Choroid plexus epithelial cell (primary cell): ENCODE results near the gene HOXD11.

Experiments used
- DNase-seq: peaks from one replicate; pipeline ENCODE4 v3.0.0-alpha.2; 2010; ENCODE audit warnings: low read depth
- H3K4me3 ChIP-seq: 2 replicates; pipeline ENCODE4 v1.5.1; 2011; ENCODE audit warnings: low read depth, mild to moderate bottlenecking, control low read depth, low read length, moderate library complexity
- CTCF ChIP-seq: conservative IDR thresholded peaks from 2 replicates; pipeline ENCODE4 v1.5.1; 2011; ENCODE audit warnings: low read depth, mild to moderate bottlenecking, control low read depth, inconsistent platforms, low read length, moderate library complexity

HOXD11 gene

DNA sequence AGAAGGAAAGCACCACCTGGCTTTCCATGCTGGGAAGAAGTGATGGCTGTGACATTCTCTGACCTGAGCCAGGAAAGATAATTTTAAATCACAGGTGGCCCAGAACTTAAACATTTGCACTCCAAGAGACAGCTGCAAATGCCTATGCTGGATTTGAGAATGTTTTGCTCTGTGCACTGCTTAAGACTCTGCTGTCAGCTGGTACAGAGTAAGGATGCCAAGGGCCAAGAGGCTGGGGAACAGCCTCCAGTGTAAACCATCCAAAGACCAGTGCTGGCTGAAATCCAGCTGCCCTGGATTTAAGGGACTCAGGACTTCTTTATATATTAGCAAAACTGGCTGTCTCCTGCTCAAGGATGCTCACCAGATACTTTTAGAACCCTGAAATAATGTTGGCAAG is 26.3 kb downstream of the HOXD11 start:
- no peak for DNase-seq
- no peak overlapping the region for H3K4me3 ChIP-seq

GRCh38 chr2:176134035-176134434 is 27.0 kb downstream of the HOXD11 start:
- TF ChIP-seq CTCF: no peak
- H3K4me3 ChIP-seq: no peak overlapping the region
- DNase-seq: no peak

More for the DNA sequence above, 26.3 kb downstream of the HOXD11 start:
- TF ChIP-seq CTCF: no peak

DNA sequence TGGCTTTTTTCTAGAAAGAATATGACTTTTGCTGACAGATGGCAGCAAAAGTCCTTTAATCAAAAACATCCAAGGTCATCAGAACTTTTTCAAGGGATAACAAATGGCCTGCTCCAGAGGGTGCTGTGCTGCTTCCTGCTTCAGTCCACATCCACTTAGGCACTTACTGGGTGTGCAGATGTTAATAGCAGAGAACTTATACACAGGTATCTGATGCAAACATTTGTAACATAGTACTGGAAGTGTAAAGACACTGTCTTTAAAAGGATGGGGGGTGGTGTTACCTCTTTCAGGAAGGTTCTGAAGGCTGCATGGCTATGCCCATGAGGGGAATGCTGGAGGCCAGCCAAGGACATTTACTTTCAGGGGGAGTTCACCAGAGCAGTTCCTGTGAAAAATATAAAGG is 28.0 kb downstream of the HOXD11 start:
- no peak for TF ChIP-seq CTCF
- no peak overlapping the region for H3K4me3 ChIP-seq
- DNase-seq: peak; percentile 19

- H3K4me3 ChIP-seq: no peak overlapping the region
- TF ChIP-seq CTCF: no peak
- DNase-seq: no peak
Observed at GRCh38 chr2:176136374-176137251, 29.5 kb downstream of the HOXD11 start.

GRCh38 chr2:176137252-176137580 is 30.1 kb downstream of the HOXD11 start:
- DNase-seq: no peak
- no peak for TF ChIP-seq CTCF
- no peak overlapping the region for H3K4me3 ChIP-seq

GRCh38 chr2:176137906-176138305 is 30.8 kb downstream of the HOXD11 start:
- H3K4me3 ChIP-seq: no peak overlapping the region
- TF ChIP-seq CTCF: no peak
- no peak for DNase-seq

GRCh38 chr2:176138526-176138922 is 31.4 kb downstream of the HOXD11 start:
- H3K4me3 ChIP-seq: no peak overlapping the region
- DNase-seq: no peak
- TF ChIP-seq CTCF: no peak
